ENCODE data around the gene SLC30A10.

DNA sequence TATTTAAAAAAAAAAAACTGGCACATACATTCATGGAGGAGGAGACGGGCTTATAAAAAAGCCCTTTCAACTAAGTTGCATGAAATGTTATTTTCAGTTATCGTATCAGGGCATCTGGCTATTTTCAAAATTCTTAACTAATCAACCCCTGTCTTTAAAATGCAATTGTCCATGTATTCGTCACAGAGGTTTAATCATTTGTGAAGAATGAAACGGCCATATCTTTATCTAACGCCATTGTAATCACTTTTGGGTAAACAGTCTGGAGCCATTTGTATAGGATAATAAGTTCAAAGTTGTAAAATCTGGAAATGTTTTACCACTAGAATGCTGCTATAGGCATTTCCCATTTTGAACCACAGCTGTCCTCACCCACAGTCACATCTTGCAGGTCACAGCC, 30.4 kb downstream of the SLC30A10 start:
- TF ChIP-seq POLR2A (IDR thresholded peaks at IDR 0.05) (no peak), POLR2AphosphoS5 (IDR thresholded peaks at IDR 0.05; ENCODE audit: insufficient read depth in 1 of 2, low read depth in 1 of 2) (no peak), CTCF (IDR thresholded peaks at IDR 0.05) (no peak)
